Lung (tissue), 12 donors: ENCODE data around the gene ZNF385C. TPM values are rescaled to one million over a fixed set of nuclear protein-coding genes. Genes with fewer than 3 reads are reported as not detected.

Experiments
- ATAC-seq: fragments of 200-7000 bp; cut with Tn5 transposase; one replicate; pipeline ENCODE4 v1.9.1; 2020; ENCODE audit warnings: moderate number of reproducible peaks; ENCODE audit not compliant: insufficient read depth, low FRiP score
- DNase-seq, 3 donors: peaks; one replicate each; pipeline ENCODE4 v3.0.0-alpha.2; 2013 to 2017
- H3K27ac ChIP-seq, 2 donors: one replicate each; pipeline ENCODE4 v1.5.1; 2013; ENCODE audit warnings: mild to moderate bottlenecking in 2 of 2, moderate library complexity in 2 of 2, control low read depth in 1 of 2, inconsistent platforms in 1 of 2, low read depth in 1 of 2, low read length in 1 of 2
- H3K27me3 ChIP-seq, 3 donors: one replicate each; pipeline ENCODE4 v1.5.1; 2013; ENCODE audit warnings: low read length in 2 of 3; ENCODE audit not compliant: control insufficient read depth in 3 of 3, insufficient read depth in 3 of 3
- H3K36me3 ChIP-seq, 4 donors: one replicate each; pipeline ENCODE4 v1.5.1; 2013; ENCODE audit warnings: low read length in 4 of 4, mild to moderate bottlenecking in 1 of 4, moderate library complexity in 1 of 4; ENCODE audit not compliant: control insufficient read depth in 4 of 4, insufficient read depth in 4 of 4
- H3K4me1 ChIP-seq, 5 donors: one replicate each; pipeline ENCODE4 v1.5.1; 2013; ENCODE audit warnings: low read length in 5 of 5, mild to moderate bottlenecking in 2 of 5, moderate library complexity in 1 of 5; ENCODE audit not compliant: control insufficient read depth in 5 of 5, insufficient read depth in 5 of 5
- H3K4me3 ChIP-seq: one replicate; pipeline ENCODE4 v1.5.1; 2013; ENCODE audit warnings: mild to moderate bottlenecking, control low read depth, moderate library complexity
- H3K9ac ChIP-seq, 2 donors: one replicate each; pipeline ENCODE4 v1.5.1; 2013; ENCODE audit warnings: low read length in 2 of 2, control low read depth in 1 of 2; ENCODE audit not compliant: insufficient read depth in 1 of 2
- H3K9me3 ChIP-seq, 4 donors: one replicate each; pipeline ENCODE4 v1.5.1; 2013; ENCODE audit warnings: low read length in 3 of 4, mild to moderate bottlenecking in 1 of 4, moderate library complexity in 1 of 4; ENCODE audit not compliant: control insufficient read depth in 4 of 4, insufficient read depth in 3 of 4
- WGBS, 2 donors: extraction: QIAGEN DNeasy Blood & Tissue Kit; methylation state at CpG; one replicate each; pipeline ENCODE4 v1.1.7; 2013; 5-methylcytosine and 5-hydroxymethylcytosine counted together
- polyA plus RNA-seq, 2 donors: library from polyadenylated mRNA; stranded (reverse); fragments of 200-250 nt; gene quantifications; one replicate each; pipeline ENCODE4 v1.2.1, GENCODE V29; 2013
- total RNA-seq, 2 donors: library from RNA; depleted of rRNA in 1 of 2; stranded (reverse); fragments of >200 nt in 1 of 2; gene quantifications; one replicate each; pipeline ENCODE4 v1.2.1, GENCODE V29; 2014 to 2021
- TF ChIP-seq, protein P1 (sequence below): IDR thresholded peaks from 2 replicates; pipeline ENCODE4 v1.5.1; 2012; ENCODE audit warnings: mild to moderate bottlenecking; ENCODE audit errors: control extremely low read depth, extremely low read depth
- donor health status: control.
- donor health status: control.
- donor health status: Bipolar disorder and iron deficiency.
- donor health status: healthy.
- donor health status: DM: yes; HTN: yes; CAD: no.

Gene ZNF385C
- total and polyA plus RNA-seq, 4 donors = 0.14 to 0.57 (median 0.37) TPM

GRCh38 chr17:42111265-42111636 lies 13.0 kb upstream of the ZNF385C start:
- Histone ChIP-seq H3K4me3 (no peak overlapping the region), H3K9me3 (no peaks in the 10 kb centered on the region), H3K36me3 (peaks cover 0 to 20% (median 8%) of the 10 kb centered on the region in 4 donors), H3K27ac (peak overlapping the region in 1 of 2 donors; percentile 95), H3K4me1 (peaks cover 0 to 17% (median 6%) of the 10 kb centered on the region in 5 donors), H3K27me3 (no peaks in the 10 kb centered on the region), H3K9ac (no peak overlapping the region)
- 92% methylated on average over 11 of the region's 11 CpGs for WGBS, 2 donors
- DNase-seq = no peak
- no peak for ATAC-seq
- TF ChIP-seq, protein P1, sequence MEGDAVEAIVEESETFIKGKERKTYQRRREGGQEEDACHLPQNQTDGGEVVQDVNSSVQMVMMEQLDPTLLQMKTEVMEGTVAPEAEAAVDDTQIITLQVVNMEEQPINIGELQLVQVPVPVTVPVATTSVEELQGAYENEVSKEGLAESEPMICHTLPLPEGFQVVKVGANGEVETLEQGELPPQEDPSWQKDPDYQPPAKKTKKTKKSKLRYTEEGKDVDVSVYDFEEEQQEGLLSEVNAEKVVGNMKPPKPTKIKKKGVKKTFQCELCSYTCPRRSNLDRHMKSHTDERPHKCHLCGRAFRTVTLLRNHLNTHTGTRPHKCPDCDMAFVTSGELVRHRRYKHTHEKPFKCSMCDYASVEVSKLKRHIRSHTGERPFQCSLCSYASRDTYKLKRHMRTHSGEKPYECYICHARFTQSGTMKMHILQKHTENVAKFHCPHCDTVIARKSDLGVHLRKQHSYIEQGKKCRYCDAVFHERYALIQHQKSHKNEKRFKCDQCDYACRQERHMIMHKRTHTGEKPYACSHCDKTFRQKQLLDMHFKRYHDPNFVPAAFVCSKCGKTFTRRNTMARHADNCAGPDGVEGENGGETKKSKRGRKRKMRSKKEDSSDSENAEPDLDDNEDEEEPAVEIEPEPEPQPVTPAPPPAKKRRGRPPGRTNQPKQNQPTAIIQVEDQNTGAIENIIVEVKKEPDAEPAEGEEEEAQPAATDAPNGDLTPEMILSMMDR = no peak

DNA sequence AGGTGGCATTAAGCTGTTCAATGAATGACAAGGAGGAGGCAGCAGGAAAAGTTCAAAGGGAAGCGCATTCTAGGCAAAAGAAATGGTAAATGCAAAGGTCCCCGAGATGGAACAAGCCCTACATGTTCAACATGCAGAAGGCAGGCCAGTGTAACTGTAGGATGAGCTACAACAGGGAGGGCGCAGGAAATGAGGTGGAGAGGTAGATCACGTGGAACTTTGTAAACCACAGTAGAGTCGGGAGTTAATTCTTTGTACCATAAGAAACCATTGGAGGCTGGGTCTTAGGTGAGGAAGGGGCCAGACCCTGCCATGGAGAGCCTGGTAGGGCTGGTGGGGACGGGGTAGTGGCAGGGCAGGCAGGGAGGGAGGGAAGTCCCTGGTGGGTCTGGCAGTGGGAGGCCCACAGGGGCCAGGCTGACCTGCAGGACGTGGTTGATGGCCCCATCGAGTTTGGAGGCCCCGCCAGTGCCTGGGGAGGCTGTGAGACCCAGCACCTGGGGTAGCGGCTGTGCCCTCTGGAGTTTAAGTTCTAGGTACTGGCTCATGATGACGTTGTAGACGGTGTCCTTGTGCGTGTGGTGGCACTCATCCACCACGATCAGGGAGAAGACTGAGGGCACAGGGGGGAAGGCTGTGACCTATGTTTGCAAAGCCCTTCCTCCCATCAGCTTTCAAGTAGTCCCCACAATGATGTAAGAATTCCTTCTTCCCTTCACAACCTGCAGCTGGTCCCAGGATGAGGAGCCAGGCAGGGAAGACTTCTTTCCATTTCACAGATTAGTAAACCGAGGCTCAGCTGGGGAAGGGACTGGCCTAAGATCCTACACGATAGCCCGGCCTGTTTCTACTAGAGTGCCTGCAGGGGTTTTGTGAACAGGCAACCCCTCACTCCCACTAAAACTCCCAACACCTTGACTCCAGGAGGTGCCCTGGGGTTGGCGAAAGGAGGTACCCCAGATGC lies 12.3 kb upstream of the ZNF385C start:
- 90 to 91% methylated on average over 18 of the region's 18 CpGs for WGBS, 2 donors
- Histone ChIP-seq H3K4me1 (peaks cover 0 to 17% (median 6%) of the 10 kb centered on the region in 5 donors), H3K9ac (no peak overlapping the region), H3K27me3 (no peaks in the 10 kb centered on the region), H3K4me3 (no peak overlapping the region), H3K9me3 (no peaks in the 10 kb centered on the region), H3K27ac (no peak overlapping the region), H3K36me3 (peaks cover 0 to 21% (median 5%) of the 10 kb centered on the region in 4 donors)
- TF ChIP-seq, protein P1 = no peak
- ATAC-seq (no peak), DNase-seq (no peak)

DNA sequence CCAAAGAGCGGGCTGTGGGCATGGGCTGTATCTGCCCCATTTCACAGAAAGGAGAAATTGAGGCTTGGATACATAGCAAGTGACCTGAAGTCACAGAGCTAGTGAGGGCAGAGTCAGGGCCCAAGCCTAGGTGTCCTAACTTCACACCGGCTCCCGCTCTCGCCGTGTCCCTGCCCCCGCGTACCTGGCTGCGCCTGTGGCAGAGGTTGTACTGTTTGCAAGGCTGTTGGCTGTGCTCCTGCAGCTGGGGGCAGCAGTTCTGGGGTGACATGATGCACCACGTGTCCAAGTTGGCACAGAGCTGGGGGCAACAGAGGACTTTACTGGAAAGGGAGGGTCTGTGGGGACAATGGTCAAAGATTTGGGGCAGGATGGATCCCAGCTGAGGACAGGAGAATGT lies 10.8 kb upstream of the ZNF385C start:
- Histone ChIP-seq H3K4me1 (peaks cover 0 to 17% (median 6%) of the 10 kb centered on the region in 5 donors), H3K9me3 (no peaks in the 10 kb centered on the region), H3K36me3 (peaks cover 0 to 24% (median 3%) of the 10 kb centered on the region in 4 donors), H3K27ac (no peak overlapping the region), H3K4me3 (no peak overlapping the region), H3K9ac (no peak overlapping the region), H3K27me3 (no peaks in the 10 kb centered on the region)
- ATAC-seq (no peak), DNase-seq (no peak)
- WGBS, 2 donors = 92 to 93% methylated on average over 9 of the region's 9 CpGs
- TF ChIP-seq, protein P1 = no peak
